ENCODE data around the gene PEPD.
"Not testable (repeated sequence)": the region's sequence is repeated elsewhere in the genome, so short reads cannot be mapped to it uniquely, and the experiment has no call there.

PEPD gene

DNA sequence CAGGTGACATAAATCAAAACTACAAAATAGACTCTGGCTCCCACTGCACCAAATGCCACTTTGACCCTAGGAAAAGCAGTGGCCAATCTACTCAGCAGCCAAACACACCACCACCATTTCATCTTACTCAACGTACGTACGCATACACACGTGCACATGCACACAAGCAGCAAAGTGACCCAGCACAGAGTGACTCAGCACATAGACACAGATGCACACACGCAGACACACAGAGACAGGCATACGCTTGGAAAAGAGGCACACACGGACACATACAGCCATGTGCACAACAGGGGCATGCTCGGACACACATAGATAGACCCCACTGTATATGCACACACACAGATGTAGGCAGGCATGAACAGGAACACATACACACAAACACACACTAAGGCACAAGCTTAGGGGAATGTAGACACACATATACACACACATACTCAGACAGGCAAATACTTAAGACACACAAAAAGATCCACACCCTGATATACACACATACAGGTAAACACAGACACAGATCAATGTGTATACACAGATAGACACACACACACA, 37.3 kb downstream of the PEPD start:
- peaks cover 0 to 11% of the 10 kb centered on the region in 2 donors for H3K4me1 ChIP-seq (ENCODE audit: control insufficient read depth in 1 of 2, insufficient read depth in 2 of 2, low read length in 2 of 2)
- peaks cover 0 to 36% of the 10 kb centered on the region in 2 donors for H3K36me3 ChIP-seq (ENCODE audit: control insufficient read depth in 1 of 2, insufficient read depth in 2 of 2, low read length in 2 of 2)
- no peak overlapping the region for H3K4me3 ChIP-seq (ENCODE audit: low read depth in 1 of 2, low read length in 2 of 2)
- H3K27me3 ChIP-seq (ENCODE audit: low read depth, low read length), result no peaks in the 10 kb centered on the region
- H3K27ac ChIP-seq (ENCODE audit: low read length), result no peak overlapping the region
- H3K9me3 ChIP-seq (ENCODE audit: control insufficient read depth in 1 of 2, low read length in 2 of 2), result peaks cover 0 to 6% of the 10 kb centered on the region in 2 donors

DNA sequence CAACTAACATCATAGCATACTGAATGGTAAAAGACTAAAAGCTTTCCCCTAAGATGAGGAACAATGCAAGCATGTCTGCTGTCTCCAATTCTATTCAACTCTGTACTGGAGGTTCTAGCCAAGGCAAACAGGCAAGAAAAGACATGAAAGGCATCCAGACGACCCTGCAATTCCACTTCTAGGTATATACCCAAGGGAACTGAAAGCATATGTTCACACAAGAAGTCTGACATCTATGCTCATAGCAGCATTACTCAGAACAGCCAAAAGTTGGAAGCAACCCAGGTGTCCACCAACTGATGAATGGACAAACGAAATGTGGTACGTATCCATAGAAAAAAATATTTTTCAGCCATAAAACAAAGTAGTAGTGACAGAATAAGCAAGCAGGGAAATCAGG, 39.1 kb downstream of the PEPD start:
- Histone ChIP-seq H3K4me3 (ENCODE audit: low read depth in 1 of 2, low read length in 2 of 2) (no peak overlapping the region), H3K27ac (ENCODE audit: low read length) (no peak overlapping the region), H3K36me3 (ENCODE audit: control insufficient read depth in 1 of 2, insufficient read depth in 2 of 2, low read length in 2 of 2) (peaks cover 7 to 33% of the 10 kb centered on the region in 2 donors), H3K4me1 (ENCODE audit: control insufficient read depth in 1 of 2, insufficient read depth in 2 of 2, low read length in 2 of 2) (peaks cover 0 to 10% of the 10 kb centered on the region in 2 donors), H3K9me3 (ENCODE audit: control insufficient read depth in 1 of 2, low read length in 2 of 2) (peaks cover 0 to 6% of the 10 kb centered on the region in 2 donors), H3K27me3 (ENCODE audit: low read depth, low read length) (no peaks in the 10 kb centered on the region)

DNA sequence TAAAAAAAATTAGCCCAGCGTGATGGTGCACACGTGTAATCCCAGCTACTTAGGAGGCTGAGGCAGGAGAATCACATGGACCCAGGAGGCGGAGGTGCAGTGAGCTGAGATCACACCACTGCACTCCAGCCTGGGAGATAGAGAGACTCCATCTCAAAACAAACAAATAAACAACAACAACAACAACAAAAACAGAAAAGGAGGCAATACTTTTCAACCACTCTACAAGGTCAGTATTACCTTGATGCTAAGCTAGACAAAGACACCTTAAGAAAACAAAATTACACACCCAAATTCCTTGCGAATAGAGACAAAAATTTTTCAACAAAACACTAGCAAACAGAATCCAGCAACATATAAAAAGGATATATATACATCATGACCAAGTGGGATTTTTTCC, 39.7 kb downstream of the PEPD start:
- Histone ChIP-seq H3K9me3 (ENCODE audit: control insufficient read depth in 1 of 2, low read length in 2 of 2) (peaks cover 0 to 6% of the 10 kb centered on the region in 2 donors), H3K27me3 (ENCODE audit: low read depth, low read length) (no peaks in the 10 kb centered on the region), H3K36me3 (ENCODE audit: control insufficient read depth in 1 of 2, insufficient read depth in 2 of 2, low read length in 2 of 2) (peaks cover 13 to 39% of the 10 kb centered on the region in 2 donors), H3K4me3 (ENCODE audit: low read depth in 1 of 2, low read length in 2 of 2) (no peak overlapping the region), H3K27ac (ENCODE audit: low read length) (no peak overlapping the region), H3K4me1 (ENCODE audit: control insufficient read depth in 1 of 2, insufficient read depth in 2 of 2, low read length in 2 of 2) (peaks cover 0 to 4% of the 10 kb centered on the region in 2 donors)

DNA sequence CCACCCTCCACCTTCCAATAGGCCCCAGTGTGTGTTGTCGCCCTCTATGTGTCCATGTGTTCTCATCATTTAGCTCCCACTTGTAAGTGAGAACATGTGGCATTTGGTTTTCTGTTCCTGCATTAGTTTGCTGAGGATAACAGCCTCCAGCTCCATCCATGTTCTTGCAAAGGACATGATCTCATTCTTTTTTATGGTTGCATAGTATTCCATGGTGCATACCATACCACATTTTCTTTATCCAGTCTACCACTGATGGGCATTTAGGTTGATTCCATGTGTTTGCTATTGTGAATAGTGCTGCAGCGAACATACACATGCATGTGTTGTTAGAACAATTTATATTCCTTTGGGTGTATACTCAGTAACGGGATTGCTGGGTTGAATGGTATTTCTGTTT, 42.0 kb downstream of the PEPD start:
- not testable (repeated sequence) for H3K9me3 ChIP-seq (ENCODE audit: control insufficient read depth in 1 of 2, low read length in 2 of 2)
- peaks cover 14 to 47% of the 10 kb centered on the region in 2 donors for H3K36me3 ChIP-seq (ENCODE audit: control insufficient read depth in 1 of 2, insufficient read depth in 2 of 2, low read length in 2 of 2)

DNA sequence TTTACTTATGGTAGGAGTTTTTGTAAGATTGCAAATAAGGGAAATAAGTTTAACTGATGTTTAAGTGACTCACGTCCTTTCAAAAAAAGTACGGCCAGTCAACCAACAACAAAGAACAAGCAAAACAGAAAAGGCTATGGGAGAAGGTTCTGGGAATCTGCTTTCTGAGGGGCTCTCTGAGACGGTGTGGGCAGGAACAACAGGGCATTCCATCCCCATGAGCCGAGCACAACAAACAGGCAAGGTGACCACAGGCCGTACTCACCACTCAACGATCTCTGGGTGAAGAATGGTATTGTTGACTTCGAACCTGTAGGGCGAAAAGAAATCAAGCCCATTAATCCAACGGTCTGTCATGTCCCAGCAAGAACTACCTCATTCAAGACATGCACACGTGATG, 43.8 kb downstream of the PEPD start:
- Histone ChIP-seq H3K4me1 (ENCODE audit: control insufficient read depth in 1 of 2, insufficient read depth in 2 of 2, low read length in 2 of 2) (no peaks in the 10 kb centered on the region), H3K4me3 (ENCODE audit: low read depth in 1 of 2, low read length in 2 of 2) (no peak overlapping the region), H3K27me3 (ENCODE audit: low read depth, low read length) (no peaks in the 10 kb centered on the region), H3K27ac (ENCODE audit: low read length) (no peak overlapping the region), H3K9me3 (ENCODE audit: control insufficient read depth in 1 of 2, low read length in 2 of 2) (no peaks in the 10 kb centered on the region), H3K36me3 (ENCODE audit: control insufficient read depth in 1 of 2, insufficient read depth in 2 of 2, low read length in 2 of 2) (peaks cover 14 to 39% of the 10 kb centered on the region in 2 donors)

More for the DNA sequence above, 42.0 kb downstream of the PEPD start:
- not testable (repeated sequence) for H3K27me3 ChIP-seq (ENCODE audit: low read depth, low read length); H3K4me3 ChIP-seq (ENCODE audit: low read depth in 1 of 2, low read length in 2 of 2); H3K4me1 ChIP-seq (ENCODE audit: control insufficient read depth in 1 of 2, insufficient read depth in 2 of 2, low read length in 2 of 2); H3K27ac ChIP-seq (ENCODE audit: low read length)

DNA sequence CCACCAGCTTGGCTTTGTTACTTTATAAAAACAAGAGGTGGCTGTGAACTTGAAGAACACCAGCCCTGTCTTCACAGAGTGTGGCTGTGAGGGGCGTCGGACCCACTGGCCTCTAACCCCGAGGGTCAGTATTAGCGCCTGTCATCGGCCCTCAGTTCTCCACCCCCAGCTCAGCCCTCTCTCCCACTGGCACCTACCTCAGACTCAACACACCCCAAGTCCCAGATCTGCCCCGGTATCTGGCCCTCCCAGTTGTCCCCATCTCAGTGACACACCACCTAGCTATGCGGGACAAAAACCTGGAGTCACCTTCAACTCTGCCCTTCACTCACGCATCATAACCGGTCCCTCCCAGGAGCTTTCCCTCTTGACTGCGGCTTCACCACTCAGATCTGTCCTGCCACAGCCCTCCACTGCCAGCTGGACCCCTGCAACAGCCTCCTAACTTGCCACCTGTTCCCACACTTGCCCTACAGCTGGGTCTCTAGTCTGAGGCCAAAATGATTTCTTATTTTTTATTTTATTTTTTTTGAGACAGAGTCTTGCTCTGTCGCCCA, 45.4 kb downstream of the PEPD start:
- H3K27me3 ChIP-seq (ENCODE audit: low read depth, low read length), result no peaks in the 10 kb centered on the region
- peaks cover 14 to 30% of the 10 kb centered on the region in 2 donors for H3K36me3 ChIP-seq (ENCODE audit: control insufficient read depth in 1 of 2, insufficient read depth in 2 of 2, low read length in 2 of 2)
- no peak overlapping the region for H3K4me3 ChIP-seq (ENCODE audit: low read depth in 1 of 2, low read length in 2 of 2)
- no peaks in the 10 kb centered on the region for H3K4me1 ChIP-seq (ENCODE audit: control insufficient read depth in 1 of 2, insufficient read depth in 2 of 2, low read length in 2 of 2)
- no peaks in the 10 kb centered on the region for H3K9me3 ChIP-seq (ENCODE audit: control insufficient read depth in 1 of 2, low read length in 2 of 2)
- no peak overlapping the region for H3K27ac ChIP-seq (ENCODE audit: low read length)

DNA sequence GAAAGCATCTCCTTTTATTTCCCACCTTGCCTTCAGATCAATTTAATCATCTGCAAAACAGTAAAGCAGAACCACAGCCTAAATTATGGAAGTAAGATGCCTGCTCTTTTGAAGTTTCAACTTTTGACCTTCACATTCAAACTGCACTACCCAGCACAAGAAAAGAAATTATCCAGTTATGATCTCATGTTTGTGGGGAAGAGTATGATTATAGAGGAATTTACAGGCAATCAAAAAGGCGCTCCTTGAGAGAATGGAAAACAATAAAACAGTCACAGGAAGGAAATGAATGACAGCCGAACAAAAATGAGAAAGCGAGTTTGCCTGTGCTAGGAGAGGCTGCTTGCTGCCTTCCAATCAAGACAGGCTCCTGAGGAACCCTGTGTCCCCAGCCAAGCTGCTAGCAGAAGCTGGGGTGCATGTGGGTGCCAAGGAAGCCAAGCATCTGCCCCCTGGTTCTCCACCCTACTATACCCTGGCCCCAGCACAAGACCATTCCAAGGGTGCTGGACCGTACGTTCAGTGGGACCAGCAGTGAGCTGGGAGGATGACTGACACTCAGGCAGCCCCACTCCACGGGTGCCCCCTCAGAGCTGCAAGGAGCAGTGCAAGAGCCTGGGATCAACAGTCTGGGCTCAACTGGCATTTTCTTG, 47.8 kb downstream of the PEPD start:
- H3K4me3 ChIP-seq (ENCODE audit: low read depth in 1 of 2, low read length in 2 of 2), result no peak overlapping the region
- H3K27me3 ChIP-seq (ENCODE audit: low read depth, low read length), result no peaks in the 10 kb centered on the region
- no peak overlapping the region for H3K27ac ChIP-seq (ENCODE audit: low read length)
- peaks cover 14 to 25% of the 10 kb centered on the region in 2 donors for H3K36me3 ChIP-seq (ENCODE audit: control insufficient read depth in 1 of 2, insufficient read depth in 2 of 2, low read length in 2 of 2)
- no peaks in the 10 kb centered on the region for H3K4me1 ChIP-seq (ENCODE audit: control insufficient read depth in 1 of 2, insufficient read depth in 2 of 2, low read length in 2 of 2)
- H3K9me3 ChIP-seq (ENCODE audit: control insufficient read depth in 1 of 2, low read length in 2 of 2), result no peaks in the 10 kb centered on the region

DNA sequence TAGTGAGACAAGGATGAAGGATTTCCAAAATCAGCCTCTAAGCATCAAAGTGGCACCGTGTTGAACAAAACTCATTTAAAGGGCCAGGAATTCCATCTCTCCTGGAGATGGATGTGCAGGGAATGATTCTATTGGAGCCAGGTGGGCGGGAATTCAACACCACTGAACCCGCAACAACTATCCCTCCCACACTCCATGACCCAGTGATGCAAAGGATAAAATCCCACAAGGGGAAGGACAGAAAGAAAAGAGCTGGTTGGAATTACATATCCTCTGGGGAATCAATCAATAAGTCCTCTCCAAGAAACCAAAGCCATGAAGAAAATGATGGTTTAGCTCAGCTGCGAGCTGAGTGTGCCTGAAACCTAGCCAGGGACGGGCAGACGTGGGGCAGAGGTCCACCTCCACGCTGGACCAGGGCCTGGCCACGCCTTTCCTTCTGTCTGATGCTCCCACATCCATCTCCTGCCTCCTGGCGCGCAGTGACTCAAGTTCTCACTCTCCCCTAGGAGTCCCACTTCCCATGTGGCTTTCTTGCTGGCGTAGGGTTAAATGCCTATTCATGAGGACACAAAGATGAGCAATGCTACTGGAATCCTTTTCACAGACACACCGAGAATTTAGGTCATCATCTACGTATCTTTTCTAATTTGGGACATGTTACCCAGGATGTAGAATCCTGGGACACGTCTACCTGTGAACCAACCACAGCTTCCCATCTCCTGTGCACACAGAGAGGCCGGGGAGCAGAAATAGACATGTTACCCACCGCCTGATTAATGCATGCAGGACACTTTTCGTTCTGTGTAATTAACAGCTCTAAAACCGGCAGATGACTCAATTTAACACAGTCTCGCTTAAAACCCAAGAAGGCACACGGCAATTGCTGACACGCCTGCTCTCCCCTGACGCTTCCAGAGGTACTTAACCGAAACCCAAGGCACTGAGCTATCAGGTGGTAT, 48.6 kb downstream of the PEPD start:
- H3K9me3 ChIP-seq (ENCODE audit: control insufficient read depth in 1 of 2, low read length in 2 of 2), result no peaks in the 10 kb centered on the region
- H3K4me3 ChIP-seq (ENCODE audit: low read depth in 1 of 2, low read length in 2 of 2), result no peak overlapping the region
- no peaks in the 10 kb centered on the region for H3K27me3 ChIP-seq (ENCODE audit: low read depth, low read length)
- H3K4me1 ChIP-seq (ENCODE audit: control insufficient read depth in 1 of 2, insufficient read depth in 2 of 2, low read length in 2 of 2), result no peaks in the 10 kb centered on the region
- H3K36me3 ChIP-seq (ENCODE audit: control insufficient read depth in 1 of 2, insufficient read depth in 2 of 2, low read length in 2 of 2), result peaks cover 11 to 19% of the 10 kb centered on the region in 2 donors
- no peak overlapping the region for H3K27ac ChIP-seq (ENCODE audit: low read length)

DNA sequence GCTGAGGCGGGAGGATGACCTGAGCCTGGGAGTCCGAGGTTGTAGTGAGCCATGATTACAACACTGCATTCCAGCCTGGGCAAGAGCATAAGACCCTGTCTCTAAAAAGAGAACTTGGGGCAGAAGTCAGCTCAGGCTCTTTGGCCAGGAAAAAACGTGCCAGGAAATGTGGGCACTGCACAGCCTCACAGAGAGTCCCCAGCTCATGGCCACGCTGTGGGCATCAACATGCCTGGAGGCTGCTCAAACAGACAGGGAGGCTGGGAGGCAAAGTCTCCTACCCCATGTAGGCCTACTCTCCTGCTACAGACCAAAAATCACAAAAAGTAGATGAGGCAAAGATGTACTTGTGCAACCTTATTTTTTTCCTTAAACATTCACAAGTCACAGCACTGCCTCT, 49.4 kb downstream of the PEPD start:
- no peaks in the 10 kb centered on the region for H3K27me3 ChIP-seq (ENCODE audit: low read depth, low read length)
- no peak overlapping the region for H3K27ac ChIP-seq (ENCODE audit: low read length)
- no peaks in the 10 kb centered on the region for H3K9me3 ChIP-seq (ENCODE audit: control insufficient read depth in 1 of 2, low read length in 2 of 2)
- H3K4me1 ChIP-seq (ENCODE audit: control insufficient read depth in 1 of 2, insufficient read depth in 2 of 2, low read length in 2 of 2), result no peaks in the 10 kb centered on the region
- peaks cover 4 to 12% of the 10 kb centered on the region in 2 donors for H3K36me3 ChIP-seq (ENCODE audit: control insufficient read depth in 1 of 2, insufficient read depth in 2 of 2, low read length in 2 of 2)
- no peak overlapping the region for H3K4me3 ChIP-seq (ENCODE audit: low read depth in 1 of 2, low read length in 2 of 2)

DNA sequence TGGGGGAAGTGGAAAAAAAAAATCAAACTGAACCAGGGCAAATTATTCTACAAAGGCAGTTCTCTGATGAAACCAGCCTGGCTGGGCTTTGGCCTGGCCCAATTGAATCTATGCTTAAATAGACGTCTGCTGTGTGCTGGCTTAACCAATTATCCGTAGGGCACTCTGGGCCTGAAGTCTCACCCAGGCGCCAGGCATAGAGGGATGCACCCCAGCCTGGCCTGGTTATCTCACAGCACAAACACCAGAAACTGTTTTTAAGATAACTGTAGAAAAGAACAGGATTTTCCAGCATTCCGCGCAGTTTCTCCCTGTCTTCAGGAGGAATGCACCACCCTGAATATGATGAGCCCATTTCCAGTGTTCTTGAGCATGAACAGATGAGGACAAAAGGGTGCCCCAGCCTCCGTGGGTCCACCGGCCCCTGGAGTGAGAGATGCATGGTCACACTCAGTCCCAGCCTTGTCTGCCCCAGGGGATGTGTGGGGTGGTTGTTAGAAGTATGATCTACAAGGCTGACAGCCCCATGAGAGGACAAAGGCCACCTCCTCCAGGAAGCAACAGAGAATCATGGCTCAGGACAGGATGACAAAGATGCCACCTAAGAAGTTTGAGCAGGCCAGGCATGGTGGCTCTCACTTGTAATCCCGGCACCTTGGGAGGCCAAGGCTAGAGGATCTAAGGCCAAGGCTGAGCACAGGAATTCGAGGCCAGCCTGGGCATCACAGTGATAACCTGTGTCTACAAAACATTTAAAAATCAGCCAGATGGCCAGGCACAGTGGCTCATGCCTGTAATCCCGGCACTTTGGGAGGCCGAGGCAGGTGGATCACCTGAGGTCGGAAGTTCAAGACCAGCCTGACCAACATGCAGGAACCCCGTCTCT, 50.2 kb downstream of the PEPD start:
- no peak overlapping the region for H3K4me3 ChIP-seq (ENCODE audit: low read depth in 1 of 2, low read length in 2 of 2)
- no peaks in the 10 kb centered on the region for H3K27me3 ChIP-seq (ENCODE audit: low read depth, low read length)
- no peaks in the 10 kb centered on the region for H3K4me1 ChIP-seq (ENCODE audit: control insufficient read depth in 1 of 2, insufficient read depth in 2 of 2, low read length in 2 of 2)
- H3K9me3 ChIP-seq (ENCODE audit: control insufficient read depth in 1 of 2, low read length in 2 of 2), result no peaks in the 10 kb centered on the region
- no peak overlapping the region for H3K27ac ChIP-seq (ENCODE audit: low read length)
- H3K36me3 ChIP-seq (ENCODE audit: control insufficient read depth in 1 of 2, insufficient read depth in 2 of 2, low read length in 2 of 2), result peaks cover 0 to 7% of the 10 kb centered on the region in 2 donors
